HUES6 (cell line): ENCODE measurements around the gene SLC6A1.

ENCODE experiments used
- H3K27ac ChIP-seq: 2 replicates; pipeline ENCODE4 v1.7.0; 2013; ENCODE audit warnings: low read depth, mild to moderate bottlenecking, low read length, inconsistent platforms
- H3K27me3 ChIP-seq: 2 replicates; pipeline ENCODE4 v1.6.1; 2013; ENCODE audit warnings: low read length; ENCODE audit not compliant: control insufficient read depth, insufficient read depth
- H3K36me3 ChIP-seq: 2 replicates; pipeline ENCODE4 v1.6.1; 2013; ENCODE audit warnings: low read length; ENCODE audit not compliant: control insufficient read depth, insufficient read depth
- H3K4me1 ChIP-seq: 2 replicates; pipeline ENCODE4 v1.6.1; 2013; ENCODE audit warnings: low read length; ENCODE audit not compliant: control insufficient read depth, insufficient read depth
- H3K4me3 ChIP-seq: 2 replicates; pipeline ENCODE4 v1.5.1; 2013; ENCODE audit warnings: low read depth, low read length
- H3K9ac ChIP-seq: one replicate; pipeline ENCODE4 v1.6.1; 2013; ENCODE audit warnings: mild to moderate bottlenecking, low read length
- H3K9me3 ChIP-seq: 2 replicates; pipeline ENCODE4 v1.6.1; 2013; ENCODE audit warnings: low read depth, low read length; ENCODE audit not compliant: control insufficient read depth, insufficient read depth

The SLC6A1 gene

GRCh38 chr3:11021611-11022011 is 29.1 kb downstream of the SLC6A1 start:
- no peak overlapping the region for H3K9ac ChIP-seq
- no peaks in the 10 kb centered on the region for H3K27me3 ChIP-seq
- no peak overlapping the region for H3K4me3 ChIP-seq
- no peaks in the 10 kb centered on the region for H3K4me1 ChIP-seq
- H3K27ac ChIP-seq = no peak overlapping the region
- no peaks in the 10 kb centered on the region for H3K36me3 ChIP-seq
- peaks cover 15% of the 10 kb centered on the region for H3K9me3 ChIP-seq

- Histone ChIP-seq H3K9ac (no peak overlapping the region), H3K4me1 (no peaks in the 10 kb centered on the region), H3K27me3 (no peaks in the 10 kb centered on the region), H3K9me3 (peaks cover 18% of the 10 kb centered on the region), H3K4me3 (no peak overlapping the region), H3K36me3 (no peaks in the 10 kb centered on the region), H3K27ac (no peak overlapping the region)
Measured at GRCh38 chr3:11022115-11022514, 29.6 kb downstream of the SLC6A1 start.

- Histone ChIP-seq H3K4me1 (no peaks in the 10 kb centered on the region), H3K27me3 (no peaks in the 10 kb centered on the region), H3K27ac (no peak overlapping the region), H3K4me3 (no peak overlapping the region), H3K9me3 (peaks cover 31% of the 10 kb centered on the region), H3K36me3 (no peaks in the 10 kb centered on the region), H3K9ac (no peak overlapping the region)
Measured at GRCh38 chr3:11024181-11024580, 31.6 kb downstream of the SLC6A1 start.

- no peak overlapping the region for H3K4me3 ChIP-seq
- no peaks in the 10 kb centered on the region for H3K27me3 ChIP-seq
- H3K27ac ChIP-seq = no peak overlapping the region
- H3K36me3 ChIP-seq = no peaks in the 10 kb centered on the region
- H3K9ac ChIP-seq = no peak overlapping the region
- H3K4me1 ChIP-seq = no peaks in the 10 kb centered on the region
- H3K9me3 ChIP-seq = peaks cover 31% of the 10 kb centered on the region
Measured at GRCh38 chr3:11029948-11030347, 37.4 kb downstream of the SLC6A1 start.

GRCh38 chr3:11033871-11034270 is 41.3 kb downstream of the SLC6A1 start:
- Histone ChIP-seq H3K36me3 (no peaks in the 10 kb centered on the region), H3K27ac (no peak overlapping the region), H3K9me3 (no peaks in the 10 kb centered on the region), H3K4me3 (no peak overlapping the region), H3K27me3 (no peaks in the 10 kb centered on the region), H3K4me1 (no peaks in the 10 kb centered on the region), H3K9ac (no peak overlapping the region)

GRCh38 chr3:11034309-11034985 is 41.9 kb downstream of the SLC6A1 start:
- Histone ChIP-seq H3K4me1 (no peaks in the 10 kb centered on the region), H3K4me3 (no peak overlapping the region), H3K9me3 (no peaks in the 10 kb centered on the region), H3K27ac (no peak overlapping the region), H3K27me3 (no peaks in the 10 kb centered on the region), H3K9ac (no peak overlapping the region), H3K36me3 (no peaks in the 10 kb centered on the region)

GRCh38 chr3:11035757-11036505 is 43.4 kb downstream of the SLC6A1 start:
- no peak overlapping the region for H3K9ac ChIP-seq
- H3K9me3 ChIP-seq = no peaks in the 10 kb centered on the region
- H3K36me3 ChIP-seq = no peaks in the 10 kb centered on the region
- no peak overlapping the region for H3K4me3 ChIP-seq
- H3K27ac ChIP-seq = no peak overlapping the region
- H3K27me3 ChIP-seq = no peaks in the 10 kb centered on the region
- no peaks in the 10 kb centered on the region for H3K4me1 ChIP-seq

- Histone ChIP-seq H3K27ac (no peak overlapping the region), H3K9me3 (no peaks in the 10 kb centered on the region), H3K27me3 (no peaks in the 10 kb centered on the region), H3K36me3 (no peaks in the 10 kb centered on the region), H3K4me1 (no peaks in the 10 kb centered on the region), H3K4me3 (no peak overlapping the region), H3K9ac (no peak overlapping the region)
Measured at GRCh38 chr3:11037241-11037873, 44.8 kb downstream of the SLC6A1 start.

- Histone ChIP-seq H3K36me3 (no peaks in the 10 kb centered on the region), H3K27me3 (no peaks in the 10 kb centered on the region), H3K4me1 (no peaks in the 10 kb centered on the region), H3K27ac (no peak overlapping the region), H3K4me3 (no peak overlapping the region), H3K9ac (no peak overlapping the region), H3K9me3 (no peaks in the 10 kb centered on the region)
Measured at GRCh38 chr3:11037976-11038375, 45.4 kb downstream of the SLC6A1 start.

GRCh38 chr3:11045536-11045935 is 53.0 kb downstream of the SLC6A1 start:
- Histone ChIP-seq H3K4me1 (no peaks in the 10 kb centered on the region), H3K4me3 (no peak overlapping the region), H3K27me3 (no peaks in the 10 kb centered on the region; the same call in 1 of the 2 replicates), H3K9me3 (no peaks in the 10 kb centered on the region), H3K9ac (no peak overlapping the region), H3K36me3 (no peaks in the 10 kb centered on the region), H3K27ac (no peak overlapping the region)

GRCh38 chr3:11047500-11047899 is 55.0 kb downstream of the SLC6A1 start:
- Histone ChIP-seq H3K4me1 (no peaks in the 10 kb centered on the region), H3K9me3 (no peaks in the 10 kb centered on the region), H3K36me3 (no peaks in the 10 kb centered on the region), H3K27me3 (no peaks in the 10 kb centered on the region; the same call in 1 of the 2 replicates), H3K27ac (no peak overlapping the region), H3K4me3 (no peak overlapping the region), H3K9ac (no peak overlapping the region)
